HG03354 (cell line): ENCODE measurements around the gene AGAP1.
A peak's percentile ranks its signal among the peaks of the same experiment; 100 is the strongest.

ENCODE experiments used
- ATAC-seq: cut with Tn5 transposase; IDR thresholded peaks from one replicate; pipeline ENCODE4 v1.9.1; 2021; ENCODE audit warnings: mild to moderate bottlenecking; ENCODE audit not compliant: unreplicated experiment, poor library complexity, severe bottlenecking

AGAP1 gene

GRCh38 chr2:235483313-235483712 lies 10.5 kb upstream of the AGAP1 start:
- ATAC-seq, result no peak

GRCh38 chr2:235485362-235485761 lies 8.5 kb upstream of the AGAP1 start:
- ATAC-seq, result no peak

- no peak for ATAC-seq
Measured at GRCh38 chr2:235486729-235487128, 7.1 kb upstream of the AGAP1 start.

- ATAC-seq, result no peak
Measured at GRCh38 chr2:235489897-235490296, 3.9 kb upstream of the AGAP1 start.

- ATAC-seq, result no peak
Measured at GRCh38 chr2:235492850-235493344, 946 bp upstream of the AGAP1 start.

GRCh38 chr2:235493402-235493774 lies 455 bp upstream of the AGAP1 start:
- no peak for ATAC-seq

- peak; percentile 29 for ATAC-seq
Measured at GRCh38 chr2:235494716-235495372, 1.0 kb downstream of the AGAP1 start.

- no peak for ATAC-seq
Measured at GRCh38 chr2:235495373-235496238, 1.8 kb downstream of the AGAP1 start.

- no peak for ATAC-seq
Measured at GRCh38 chr2:235496239-235496621, 2.4 kb downstream of the AGAP1 start.

- no peak for ATAC-seq
Measured at GRCh38 chr2:235497096-235497495, 3.3 kb downstream of the AGAP1 start.

GRCh38 chr2:235498541-235498940 lies 4.7 kb downstream of the AGAP1 start:
- no peak for ATAC-seq

- ATAC-seq, result no peak
Measured at GRCh38 chr2:235498946-235499812, 5.3 kb downstream of the AGAP1 start.

- ATAC-seq, result no peak
Measured at GRCh38 chr2:235500110-235500760, 6.4 kb downstream of the AGAP1 start.

GRCh38 chr2:235500761-235501672 lies 7.2 kb downstream of the AGAP1 start:
- peak; percentile 60 for ATAC-seq

GRCh38 chr2:235501673-235502031 lies 7.8 kb downstream of the AGAP1 start:
- peak; percentile 48 for ATAC-seq

- ATAC-seq, result no peak
Measured at GRCh38 chr2:235502336-235502735, 8.5 kb downstream of the AGAP1 start.

GRCh38 chr2:235504441-235505180 lies 10.8 kb downstream of the AGAP1 start:
- no peak for ATAC-seq

GRCh38 chr2:235505181-235505741 lies 11.4 kb downstream of the AGAP1 start:
- ATAC-seq, result no peak
